Smooth muscle cell (in vitro differentiated cells): ENCODE measurements around the gene MAEA. TPM values are rescaled to one million over a fixed set of nuclear protein-coding genes. Genes with fewer than 3 reads are reported as not detected.
A peak's percentile ranks its signal among the peaks of the same experiment; 100 is the strongest.

Experiments used
- DNase-seq: peaks from one replicate; lab custom pipeline; 2025; ENCODE audit not compliant: unreplicated experiment; lab: John Stamatoyannopoulos, UW
- H2AFZ ChIP-seq: fragments of 200-600 bp; sonication (generic); 2 replicates; pipeline ENCODE4 v1.6.0; 2016; ENCODE audit warnings: antibody characterized with exemption, low read depth, mild to moderate bottlenecking
- H3F3A ChIP-seq: fragments of 200-600 bp; sonication (generic); 2 replicates; pipeline ENCODE4 v1.6.0; 2017; ENCODE audit warnings: antibody characterized with exemption, low read depth
- H3K27ac ChIP-seq: fragments of 200-600 bp; sonication (generic); 2 replicates; pipeline ENCODE4 v1.5.1; 2016; ENCODE audit warnings: low read depth, mild to moderate bottlenecking
- H3K27me3 ChIP-seq: fragments of 200-600 bp; sonication (generic); 2 replicates; pipeline ENCODE4 v1.6.1; 2016; ENCODE audit warnings: low read depth, mild to moderate bottlenecking
- H3K36me3 ChIP-seq: fragments of 200-600 bp; sonication (generic); 2 replicates; pipeline ENCODE4 v1.5.1; 2016; ENCODE audit warnings: low read depth
- H3K4me1 ChIP-seq: fragments of 200-600 bp; sonication (generic); 2 replicates; pipeline ENCODE4 v1.5.1; 2016; ENCODE audit warnings: low read depth
- H3K4me2 ChIP-seq: fragments of 200-600 bp; sonication (generic); 2 replicates; pipeline ENCODE4 v1.6.0; 2016; ENCODE audit warnings: mild to moderate bottlenecking
- H3K4me3 ChIP-seq: fragments of 200-600 bp; sonication (generic); 2 replicates; pipeline ENCODE4 v1.5.1; 2016; ENCODE audit warnings: mild to moderate bottlenecking
- H3K79me2 ChIP-seq: fragments of 200-600 bp; sonication (generic); 2 replicates; pipeline ENCODE4 v1.6.0; 2016; ENCODE audit warnings: low read depth, mild to moderate bottlenecking
- H3K9ac ChIP-seq: fragments of 200-600 bp; sonication (generic); 2 replicates; pipeline ENCODE4 v1.6.0; 2016; ENCODE audit warnings: low read depth
- H3K9me3 ChIP-seq: fragments of 200-600 bp; sonication (generic); replicated peaks from 2 replicates; pipeline ENCODE4 v1.5.1; 2016; ENCODE audit warnings: low read depth
- H4K20me1 ChIP-seq: fragments of 200-600 bp; sonication (generic); 2 replicates; pipeline ENCODE4 v1.6.0; 2016; ENCODE audit warnings: low read depth
- CTCF ChIP-seq: fragments of 200-600 bp; sonication (generic); IDR thresholded peaks from 2 replicates; pipeline ENCODE4 v1.5.1; 2017; ENCODE audit warnings: borderline replicate concordance, mild to moderate bottlenecking, antibody characterized with exemption; ENCODE audit not compliant: insufficient read depth, poor library complexity, severe bottlenecking
- WGBS: methylation state at CpG from one replicate; pipeline ENCODE4 v1.1.7; 2016; ENCODE audit warnings: low lambda C conversion rate; 5-methylcytosine and 5-hydroxymethylcytosine counted together
- polyA plus RNA-seq: library from polyadenylated mRNA; unstranded; fragments of >200 nt; fragmentation: Nextera tagmentation; extraction: Ambion mirVana; gene quantifications from 2 replicates; pipeline ENCODE4 v1.2.1, GENCODE V29; 2016
- total RNA-seq: library from RNA; depleted of rRNA; stranded (reverse); fragments of >200 nt; gene quantifications from 2 replicates; pipeline ENCODE4 v1.2.3, GENCODE V29; 2014

The MAEA gene
- total and polyA plus RNA-seq, 2 experiments from 2014 or later, result 48.0 to 48.2 TPM

- no peak for DNase-seq
- H3K4me2 ChIP-seq, result no peak overlapping the region
- peak overlapping the region; percentile 66 for H3K27ac ChIP-seq
- H3K4me3 ChIP-seq, result no peak overlapping the region
- H2AFZ ChIP-seq, result no peak overlapping the region
- peaks cover 92% of the 10 kb centered on the region for H4K20me1 ChIP-seq
- 95% methylated on average over 32 of the region's 32 CpGs for WGBS
- no peaks in the 10 kb centered on the region for H3K36me3 ChIP-seq
- no peaks in the 10 kb centered on the region for H3K9me3 ChIP-seq
- H3K27me3 ChIP-seq, result no peaks in the 10 kb centered on the region
- peaks cover 26% of the 10 kb centered on the region for H3F3A ChIP-seq
- H3K4me1 ChIP-seq, result peaks cover 3% of the 10 kb centered on the region
- TF ChIP-seq CTCF, result no peak
- H3K9ac ChIP-seq, result no peak overlapping the region
- peaks cover 87% of the 10 kb centered on the region for H3K79me2 ChIP-seq
Measured at GRCh38 chr4:1297456-1298325, 8.0 kb downstream of the MAEA start.

- Histone ChIP-seq H3K4me2 (no peak overlapping the region), H3K4me3 (no peak overlapping the region), H3K79me2 (peaks cover 87% of the 10 kb centered on the region), H3F3A (peaks cover 26% of the 10 kb centered on the region), H3K4me1 (peaks cover 3% of the 10 kb centered on the region), H2AFZ (no peak overlapping the region), H3K9me3 (no peaks in the 10 kb centered on the region), H3K9ac (no peak overlapping the region), H3K27ac (no peak overlapping the region), H4K20me1 (peaks cover 92% of the 10 kb centered on the region), H3K27me3 (no peaks in the 10 kb centered on the region), H3K36me3 (no peaks in the 10 kb centered on the region)
- 97% methylated on average over 7 of the region's 7 CpGs for WGBS
- no peak for TF ChIP-seq CTCF
- DNase-seq, result no peak
Measured at GRCh38 chr4:1298461-1298860, 8.8 kb downstream of the MAEA start.

- Histone ChIP-seq H3F3A (peaks cover 26% of the 10 kb centered on the region), H4K20me1 (peaks cover 91% of the 10 kb centered on the region), H3K4me2 (no peak overlapping the region), H3K27ac (no peak overlapping the region), H3K79me2 (peaks cover 87% of the 10 kb centered on the region), H3K36me3 (no peaks in the 10 kb centered on the region), H2AFZ (no peak overlapping the region), H3K4me3 (no peak overlapping the region), H3K4me1 (peaks cover 3% of the 10 kb centered on the region), H3K27me3 (no peaks in the 10 kb centered on the region), H3K9ac (no peak overlapping the region), H3K9me3 (no peaks in the 10 kb centered on the region)
- no peak for DNase-seq
- no peak for TF ChIP-seq CTCF
- 95% methylated on average over 15 of the region's 15 CpGs for WGBS
Measured at GRCh38 chr4:1299301-1299860, 9.7 kb downstream of the MAEA start.
